Right lobe of liver (tissue), 4 donors: ENCODE results near the gene OAS2.

Experiments
- CTCF ChIP-seq, 4 donors: fragments of 200-600 bp in 3 of 4; fragments of 450-650 bp in 1 of 4; IDR thresholded peaks; one replicate each; pipeline versions ENCODE4 v1.5.1 to v1.8.0; 2016 to 2022; ENCODE audit warnings: antibody characterized with exemption in 4 of 4, mild to moderate bottlenecking in 2 of 4
- POLR2A ChIP-seq: fragments of 450-650 bp; IDR thresholded peaks from one replicate; pipeline ENCODE4 v1.6.1; 2017; ENCODE audit warnings: antibody characterized with exemption, mild to moderate bottlenecking
- donor health status: DM: no; HTN: no; CAD: no.
- donor health status: DM: no; HTN: no; CAD: no.
- donor health status: DM: no; HTN: yes; CAD: no.

- TF ChIP-seq CTCF (IDR thresholded peaks at IDR 0.05) (no peak), POLR2A (no peak)
Measured at GRCh38 chr12:112973011-112973735, 5.1 kb upstream of the OAS2 start.
